ENCODE measurements around the gene GLA.

- TF ChIP-seq, protein P1, sequence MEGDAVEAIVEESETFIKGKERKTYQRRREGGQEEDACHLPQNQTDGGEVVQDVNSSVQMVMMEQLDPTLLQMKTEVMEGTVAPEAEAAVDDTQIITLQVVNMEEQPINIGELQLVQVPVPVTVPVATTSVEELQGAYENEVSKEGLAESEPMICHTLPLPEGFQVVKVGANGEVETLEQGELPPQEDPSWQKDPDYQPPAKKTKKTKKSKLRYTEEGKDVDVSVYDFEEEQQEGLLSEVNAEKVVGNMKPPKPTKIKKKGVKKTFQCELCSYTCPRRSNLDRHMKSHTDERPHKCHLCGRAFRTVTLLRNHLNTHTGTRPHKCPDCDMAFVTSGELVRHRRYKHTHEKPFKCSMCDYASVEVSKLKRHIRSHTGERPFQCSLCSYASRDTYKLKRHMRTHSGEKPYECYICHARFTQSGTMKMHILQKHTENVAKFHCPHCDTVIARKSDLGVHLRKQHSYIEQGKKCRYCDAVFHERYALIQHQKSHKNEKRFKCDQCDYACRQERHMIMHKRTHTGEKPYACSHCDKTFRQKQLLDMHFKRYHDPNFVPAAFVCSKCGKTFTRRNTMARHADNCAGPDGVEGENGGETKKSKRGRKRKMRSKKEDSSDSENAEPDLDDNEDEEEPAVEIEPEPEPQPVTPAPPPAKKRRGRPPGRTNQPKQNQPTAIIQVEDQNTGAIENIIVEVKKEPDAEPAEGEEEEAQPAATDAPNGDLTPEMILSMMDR (IDR thresholded peaks at IDR 0.05; ENCODE audit: insufficient read depth, low read length, poor library complexity, severe bottlenecking): no peak
- TF ChIP-seq EZH2phosphoT487 (conservative IDR thresholded peaks at IDR 0.05; ENCODE audit: low read length): no peak
These were observed 21.2 kb downstream of the GLA start for GRCh38 chrX:101386542-101386885.

All from SU-DHL-6 (cell line).